Measurements from ENCODE around the gene SYNM.

The SYNM gene

DNA sequence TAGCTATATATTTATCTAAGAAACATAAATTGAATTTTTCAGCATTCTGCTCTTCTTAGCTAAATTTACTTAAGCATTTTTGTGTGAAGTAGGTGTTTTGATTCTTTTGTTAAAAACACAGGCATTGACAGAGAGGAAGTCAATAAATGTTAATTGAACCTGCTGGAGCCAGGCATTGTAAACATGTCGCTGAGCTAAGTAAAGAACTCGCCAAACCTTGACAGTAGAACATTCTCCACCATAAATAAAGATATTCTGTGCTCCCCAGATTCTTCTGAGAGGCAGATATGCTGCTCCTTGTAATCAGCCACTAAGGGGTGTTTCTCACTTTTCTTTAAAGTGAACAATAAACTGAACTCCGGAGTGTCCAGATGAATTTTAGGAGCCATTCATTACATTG, 38.4 kb downstream of the SYNM start:
- no peak for DNase-seq

- no peak for DNase-seq
These were observed 39.1 kb downstream of the SYNM start for GRCh38 chr15:99143655-99144610.

GRCh38 chr15:99145005-99145404, 40.1 kb downstream of the SYNM start:
- DNase-seq: no peak

DNA sequence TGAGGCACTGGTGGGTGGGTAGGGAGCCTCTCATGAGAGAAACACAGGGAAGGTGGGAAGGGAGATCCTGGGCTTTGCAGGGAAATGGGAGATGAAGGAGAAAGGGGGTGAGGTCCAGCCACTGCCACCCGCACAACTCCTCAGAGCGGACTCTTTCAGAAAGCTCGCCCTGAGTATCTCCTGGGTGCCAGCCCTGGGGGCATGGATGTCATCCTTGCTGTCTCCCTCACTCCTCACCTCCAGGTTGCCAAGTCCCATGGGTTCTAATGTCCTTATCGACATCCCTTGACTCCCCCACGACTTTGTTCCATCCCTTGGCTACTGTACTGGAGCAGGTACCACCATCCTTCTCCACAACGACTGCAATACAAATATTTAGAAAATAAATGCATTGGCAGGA, 40.9 kb downstream of the SYNM start:
- DNase-seq: no peak

DNA sequence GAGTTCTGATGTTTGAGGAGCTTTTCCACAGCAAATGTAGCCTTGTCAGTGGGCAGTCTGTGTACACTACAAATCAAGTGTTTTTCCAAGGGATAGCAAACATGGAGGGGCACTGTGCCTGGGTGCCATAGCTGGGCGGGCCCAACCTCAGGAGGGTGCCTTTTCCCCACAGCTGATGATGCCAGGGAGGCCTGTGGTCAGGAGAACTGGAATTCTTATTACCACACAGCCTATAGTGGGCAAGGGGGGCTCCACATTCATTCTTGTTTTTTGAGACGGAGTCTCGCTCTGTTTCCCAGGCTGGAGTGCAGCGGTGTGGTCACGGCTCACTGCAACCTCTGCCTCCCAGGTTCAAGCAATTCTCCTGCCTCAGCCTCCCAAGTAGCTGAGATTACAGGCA, 41.8 kb downstream of the SYNM start:
- DNase-seq: no peak

- DNase-seq: no peak
These were observed 44.0 kb downstream of the SYNM start for GRCh38 chr15:99148851-99149276.

DNA sequence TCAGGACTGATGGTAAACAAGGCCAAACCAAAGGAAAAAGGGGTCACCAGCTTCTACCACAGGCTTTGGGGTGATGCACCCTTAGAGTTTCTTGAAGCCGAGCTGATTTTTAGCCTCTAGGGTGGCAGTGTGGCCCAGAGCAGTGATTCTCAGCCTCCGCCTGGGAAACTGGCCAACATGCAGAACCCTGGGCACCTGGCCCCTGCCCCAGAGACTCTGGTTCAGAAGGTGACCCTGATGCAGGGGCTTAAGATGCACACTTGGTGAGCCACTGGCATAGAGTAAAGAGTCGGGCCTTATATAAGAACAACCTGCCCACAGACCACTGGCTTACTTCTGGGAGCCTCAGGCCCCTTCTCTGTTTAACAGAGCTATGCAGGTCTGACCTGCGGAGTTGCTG, 44.5 kb downstream of the SYNM start:
- DNase-seq: no peak

- DNase-seq: no peak
These were observed 46.3 kb downstream of the SYNM start for GRCh38 chr15:99151156-99151555.

- DNase-seq: no peak
These were observed 48.2 kb downstream of the SYNM start for GRCh38 chr15:99153026-99153535.

GRCh38 chr15:99154271-99154670, 49.4 kb downstream of the SYNM start:
- DNase-seq: no peak

GRCh38 chr15:99155961-99156443, 51.1 kb downstream of the SYNM start:
- no peak for DNase-seq

DNA sequence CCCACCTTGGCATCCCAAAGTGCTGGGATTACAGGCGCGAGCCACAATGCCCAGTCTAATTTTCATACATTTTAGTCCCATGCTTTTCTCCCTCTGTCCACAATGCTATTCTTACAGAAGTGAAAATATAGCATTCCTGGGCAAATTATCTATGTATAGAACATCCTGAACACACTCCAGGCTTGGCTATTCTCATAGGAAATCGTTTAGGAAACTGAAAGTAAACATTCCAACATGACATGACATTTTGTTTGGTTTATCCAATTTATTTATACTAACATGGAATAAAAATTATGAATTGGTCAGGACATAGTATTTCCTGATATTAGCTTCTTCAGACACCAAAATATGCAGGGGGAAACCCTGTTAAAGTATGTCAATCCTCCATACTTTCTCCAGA, 52.6 kb downstream of the SYNM start:
- no peak for DNase-seq

DNA sequence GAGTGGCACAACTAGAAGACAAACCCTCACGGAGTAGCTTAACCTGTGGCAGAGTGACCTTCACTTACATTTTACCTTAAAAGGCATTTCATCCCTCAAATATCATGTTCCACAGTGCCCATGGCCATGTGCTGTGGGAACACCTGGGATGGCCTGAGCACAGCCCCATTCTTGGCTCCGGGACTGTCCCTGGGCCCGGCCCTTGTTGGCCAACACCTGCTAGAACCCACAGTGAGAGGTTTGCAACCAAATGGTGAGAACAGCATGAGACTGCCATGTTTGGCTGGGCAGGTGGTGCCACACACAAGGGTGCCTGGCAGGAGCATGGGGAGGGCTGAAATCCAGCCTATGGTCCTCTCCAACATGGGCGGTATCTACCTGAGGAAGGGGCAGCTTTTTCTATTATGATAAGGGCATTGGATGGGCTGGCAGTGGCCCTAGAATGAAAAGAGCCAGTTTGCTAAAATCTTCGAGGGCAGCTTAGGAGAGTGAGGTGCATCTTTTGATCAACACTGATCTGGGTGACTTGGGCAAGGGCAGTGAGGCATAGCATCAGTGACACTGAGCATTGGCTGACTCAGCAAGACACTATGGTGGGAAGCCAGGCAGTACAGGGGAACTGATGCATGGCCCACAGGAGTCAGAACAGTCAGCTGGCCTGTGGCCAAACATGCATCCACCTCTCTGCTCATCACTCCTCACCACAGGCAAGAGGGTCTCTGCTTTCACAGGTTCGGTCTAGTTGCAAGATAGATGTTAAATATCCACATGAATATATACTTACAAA, 53.9 kb downstream of the SYNM start:
- DNase-seq: no peak

DNA sequence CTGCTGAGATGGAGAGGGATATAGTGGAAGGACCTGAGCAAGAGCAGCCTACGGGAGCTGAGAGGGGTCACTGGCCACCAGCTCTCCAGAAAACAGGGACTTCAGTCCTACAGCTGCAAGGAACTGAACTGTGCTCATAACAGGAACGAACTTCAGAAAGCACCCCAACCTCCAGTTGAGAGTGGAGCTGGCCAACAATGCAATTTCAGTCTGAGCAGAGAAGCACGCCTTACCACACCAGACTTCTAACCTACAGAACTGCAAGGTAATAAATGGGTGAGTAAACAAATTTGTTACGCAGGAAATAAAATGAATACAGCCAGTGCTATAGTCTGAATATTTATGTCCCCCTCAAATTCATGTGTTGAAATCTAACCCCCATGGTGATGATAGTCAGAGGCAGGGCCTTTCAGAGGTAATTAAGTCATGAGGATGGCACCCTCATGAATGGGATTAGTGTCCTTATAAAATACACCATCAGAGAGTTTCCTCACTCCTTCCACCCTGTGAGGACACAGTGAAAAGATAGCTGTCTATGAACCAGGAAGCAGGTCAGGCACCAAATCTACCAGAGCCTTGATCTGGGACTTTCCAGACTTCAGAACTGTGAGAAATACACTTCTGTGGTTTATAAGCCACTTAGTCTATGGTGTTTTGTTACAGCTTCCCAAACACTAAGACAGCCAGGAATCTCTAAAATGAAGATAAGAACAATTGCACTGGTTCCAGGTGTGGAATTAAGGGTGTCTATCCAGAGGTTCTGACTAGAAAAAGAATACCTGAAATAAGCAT, 58.6 kb downstream of the SYNM start:
- DNase-seq: no peak

DNA sequence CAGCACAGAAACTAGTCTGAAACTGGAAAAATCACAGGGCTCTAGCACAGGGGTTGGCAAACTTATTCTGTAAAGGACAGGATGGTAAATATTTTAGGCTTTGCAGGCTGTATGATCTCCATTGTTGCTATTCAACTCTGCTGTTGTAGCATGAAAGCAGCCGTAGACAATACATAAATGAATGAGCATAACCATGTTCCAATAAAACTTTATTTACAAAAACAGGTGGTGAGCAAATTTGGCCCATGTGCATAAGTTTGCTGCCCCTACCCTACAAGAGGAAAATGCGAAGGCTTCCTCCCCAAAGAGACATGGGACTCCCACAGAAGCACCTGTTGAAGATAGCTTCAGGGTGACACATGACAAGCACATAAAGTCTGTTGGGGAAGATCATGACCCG, 59.2 kb downstream of the SYNM start:
- no peak for DNase-seq

- DNase-seq: no peak
These were observed 60.3 kb downstream of the SYNM start for GRCh38 chr15:99165020-99165790.

GRCh38 chr15:99165956-99166689, 61.2 kb downstream of the SYNM start:
- DNase-seq: no peak

DNA sequence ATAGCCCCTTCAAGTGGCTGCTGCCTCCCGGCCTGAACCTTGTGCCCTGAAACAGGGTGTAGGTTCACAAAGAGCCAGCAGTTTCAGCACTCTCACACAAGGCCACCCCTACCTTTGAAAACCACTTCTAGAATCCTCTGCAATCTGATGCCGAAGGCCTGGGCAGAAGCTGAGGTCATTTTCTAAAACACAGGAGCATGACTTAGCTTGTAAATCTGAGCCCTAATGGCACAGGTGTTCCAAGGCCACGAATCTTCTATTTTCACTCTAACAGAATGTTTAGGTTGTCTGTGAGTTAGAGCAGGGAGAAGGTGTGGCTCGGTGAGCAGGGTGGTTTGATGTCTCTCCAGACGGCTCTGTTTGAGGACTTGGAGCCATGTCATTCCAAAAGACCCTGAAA, 62.3 kb downstream of the SYNM start:
- no peak for DNase-seq

DNA sequence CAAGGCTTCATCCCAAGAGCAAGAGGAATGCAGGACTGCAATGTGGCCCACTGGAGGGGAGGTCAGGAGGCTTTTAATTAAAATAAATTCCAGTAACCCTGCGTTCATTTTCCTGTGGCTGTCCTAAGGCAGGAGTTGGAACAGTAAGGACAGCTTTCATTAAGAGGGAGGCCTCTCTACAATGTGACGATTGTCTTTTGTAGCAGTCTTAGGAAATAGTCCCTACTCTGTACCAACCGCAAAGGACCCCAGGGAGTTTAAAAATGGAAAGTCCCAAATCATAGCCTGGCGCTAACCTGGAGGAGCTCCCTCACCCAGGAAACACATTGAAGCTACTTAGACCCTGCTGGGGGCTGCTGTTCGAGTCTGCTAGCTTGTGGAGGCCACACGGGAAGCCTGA, 62.8 kb downstream of the SYNM start:
- DNase-seq: no peak

GRCh38 chr15:99168601-99169580, 64.0 kb downstream of the SYNM start:
- no peak for DNase-seq

Data from NCI-H446 treated with DMSO at 0.1 percent for 48 hours (cell line).